Right lobe of liver (tissue), 6 donors: ENCODE data around the gene C11orf21. TPM values are rescaled to one million over a fixed set of nuclear protein-coding genes. Genes with fewer than 3 reads are reported as not detected.

Experiments
- ATAC-seq, 4 donors: fragments of 200-7000 bp; cut with Tn5 transposase; one replicate each; pipeline ENCODE4 v1.9.1; 2020; ENCODE audit warnings: mild to moderate bottlenecking in 4 of 4, moderate library complexity in 4 of 4
- DNase-seq, 3 donors: peaks; one replicate each; pipeline ENCODE4 v3.0.0-alpha.2; 2020
- H3K27ac ChIP-seq, 3 donors: fragments of 200-600 bp; one replicate each; pipeline ENCODE4 v1.8.0; 2022
- H3K27me3 ChIP-seq, 2 donors: fragments of 200-600 bp; one replicate each; pipeline ENCODE4 v1.8.0; 2022
- H3K36me3 ChIP-seq, 4 donors: fragments of 200-600 bp; sonication (generic) in 1 of 4; one replicate each; pipeline versions ENCODE4 v1.5.1 to v1.8.0; 2017 to 2022; ENCODE audit warnings: control low read depth in 1 of 4
- H3K4me1 ChIP-seq, 4 donors: fragments of 200-600 bp; sonication (generic) in 1 of 4; one replicate each; pipeline versions ENCODE4 v1.5.1 to v1.8.0; 2017 to 2022; ENCODE audit warnings: control low read depth in 1 of 4
- H3K4me3 ChIP-seq, 3 donors: fragments of 200-600 bp; one replicate each; pipeline ENCODE4 v1.8.0; 2022
- H3K9me3 ChIP-seq, 4 donors: fragments of 200-600 bp; sonication (generic) in 1 of 4; one replicate each; pipeline versions ENCODE4 v1.5.1 to v1.8.0; 2017 to 2022; ENCODE audit warnings: control low read depth in 1 of 4
- POLR2A ChIP-seq: fragments of 450-650 bp; IDR thresholded peaks from one replicate; pipeline ENCODE4 v1.6.1; 2017; ENCODE audit warnings: antibody characterized with exemption, mild to moderate bottlenecking
- WGBS: methylation state at CpG from one replicate; pipeline ENCODE4 v1.1.6; 2018; ENCODE audit warnings: low coverage, low lambda C conversion rate; ENCODE audit not compliant: insufficient coverage; ENCODE audit errors: missing lambda C conversion rate; 5-methylcytosine and 5-hydroxymethylcytosine counted together
- intact Hi-C, 2 donors: fragments of 100-400 bp; cut with DNase I; formaldehyde crosslinking; loops; one replicate each; pipeline versions ENCODE4 v1.11.2 to v1.14.1; 2022
- total RNA-seq, 6 experiments: library from RNA; depleted of rRNA in 2 of 6; stranded (reverse); fragments of >200 nt in 2 of 6; fragmentation: NEBNext Ultra II Directional in 3 of 6; extraction: Animal tissue kit (Norgen Biotek cat#: 25700) in 3 of 6; gene quantifications; one replicate each; pipeline versions ENCODE4 v1.1.0 to v1.2.4, GENCODE V29; 2016 to 2023
- TF ChIP-seq, protein P1 (sequence below), 4 donors: fragments of 200-600 bp in 3 of 4; fragments of 450-650 bp in 1 of 4; IDR thresholded peaks; one replicate each; pipeline versions ENCODE4 v1.5.1 to v1.8.0; 2016 to 2022; ENCODE audit warnings: antibody characterized with exemption in 4 of 4, mild to moderate bottlenecking in 2 of 4
- donor health status: DM: no; HTN: yes; CAD: no.
- donor health status: DM: no; HTN: no; CAD: no.
- donor health status: DM: no; HTN: no; CAD: no.
- donor health status: DM: no; HTN: yes; CAD: no.
- donor health status: DM: no; HTN: yes; CAD: no.

Gene C11orf21
- total RNA-seq, 6 experiments from 2014 or later: 0.25 to 0.51 (median 0.39) TPM

DNA sequence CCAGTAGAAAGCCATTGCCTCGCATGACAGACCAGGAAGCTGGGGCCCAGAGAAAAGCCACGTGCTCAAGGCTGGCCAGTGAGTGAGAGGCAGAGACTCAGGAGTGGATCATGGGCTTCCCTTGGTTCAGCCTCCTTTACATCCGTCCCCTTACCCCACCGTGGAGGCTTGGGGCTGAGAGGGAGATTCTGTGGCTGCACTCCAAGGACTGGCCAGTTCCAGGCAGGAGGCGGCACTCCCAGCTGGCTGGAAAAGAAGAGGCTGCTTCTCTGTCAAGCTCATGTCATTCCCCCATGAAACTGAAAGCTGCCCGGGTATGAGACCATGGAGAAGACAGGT lies 24.7 kb downstream of the C11orf21 start:
- no peak for TF ChIP-seq POLR2A
- TF ChIP-seq, protein P1, sequence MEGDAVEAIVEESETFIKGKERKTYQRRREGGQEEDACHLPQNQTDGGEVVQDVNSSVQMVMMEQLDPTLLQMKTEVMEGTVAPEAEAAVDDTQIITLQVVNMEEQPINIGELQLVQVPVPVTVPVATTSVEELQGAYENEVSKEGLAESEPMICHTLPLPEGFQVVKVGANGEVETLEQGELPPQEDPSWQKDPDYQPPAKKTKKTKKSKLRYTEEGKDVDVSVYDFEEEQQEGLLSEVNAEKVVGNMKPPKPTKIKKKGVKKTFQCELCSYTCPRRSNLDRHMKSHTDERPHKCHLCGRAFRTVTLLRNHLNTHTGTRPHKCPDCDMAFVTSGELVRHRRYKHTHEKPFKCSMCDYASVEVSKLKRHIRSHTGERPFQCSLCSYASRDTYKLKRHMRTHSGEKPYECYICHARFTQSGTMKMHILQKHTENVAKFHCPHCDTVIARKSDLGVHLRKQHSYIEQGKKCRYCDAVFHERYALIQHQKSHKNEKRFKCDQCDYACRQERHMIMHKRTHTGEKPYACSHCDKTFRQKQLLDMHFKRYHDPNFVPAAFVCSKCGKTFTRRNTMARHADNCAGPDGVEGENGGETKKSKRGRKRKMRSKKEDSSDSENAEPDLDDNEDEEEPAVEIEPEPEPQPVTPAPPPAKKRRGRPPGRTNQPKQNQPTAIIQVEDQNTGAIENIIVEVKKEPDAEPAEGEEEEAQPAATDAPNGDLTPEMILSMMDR (IDR thresholded peaks at IDR 0.05): no peak
- 55% methylated on average over 3 of the region's 6 CpGs for WGBS

DNA sequence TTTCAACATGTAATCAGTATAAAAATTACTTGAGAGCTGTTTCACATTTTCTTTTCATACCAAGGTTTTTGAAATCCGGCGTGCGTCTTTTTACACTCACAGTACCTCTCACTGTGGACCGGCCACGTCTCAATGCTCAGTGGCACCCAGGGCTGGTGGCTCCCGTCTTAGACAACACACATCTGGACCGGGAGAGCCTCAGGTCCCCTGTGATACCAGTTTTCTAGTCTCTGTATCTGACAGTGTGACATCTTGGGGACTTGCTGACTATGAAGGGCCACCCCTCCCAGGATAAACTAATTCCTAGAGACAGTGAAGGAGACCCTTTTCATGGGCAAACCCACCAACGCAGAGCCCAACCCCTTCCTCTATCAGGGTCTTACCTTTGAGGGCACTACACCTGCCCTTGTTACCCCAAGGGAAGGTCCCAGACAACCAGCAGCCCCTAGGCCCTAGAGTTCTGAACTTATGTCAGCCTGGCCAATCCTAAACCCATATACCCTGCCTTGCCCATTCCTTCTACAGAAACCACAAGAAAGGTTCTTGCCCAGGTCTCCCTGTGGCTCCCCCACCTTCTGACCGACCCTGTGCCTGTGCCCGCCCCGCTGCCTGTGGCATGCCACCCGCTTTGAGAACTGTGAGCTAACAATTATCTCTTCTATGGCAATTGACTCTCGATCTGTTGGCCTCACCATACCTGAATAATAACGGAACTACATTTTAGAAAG lies 25.3 kb downstream of the C11orf21 start:
- Histone ChIP-seq H3K4me3 (no peak overlapping the region), H3K36me3 (no peaks in the 10 kb centered on the region), H3K27me3 (no peaks in the 10 kb centered on the region), H3K4me1 (no peaks in the 10 kb centered on the region), H3K9me3 (no peaks in the 10 kb centered on the region), H3K27ac (no peak overlapping the region)
- intact Hi-C loops: no loop called here
- no peak for DNase-seq
- WGBS: 66% methylated on average over 10 of the region's 14 CpGs
- TF ChIP-seq POLR2A: no peak
- TF ChIP-seq, protein P1 (IDR thresholded peaks at IDR 0.05): no peak
- no peak for ATAC-seq

More for the DNA sequence above, 24.7 kb downstream of the C11orf21 start:
- ATAC-seq (peak in 1 of 4 donors; percentile 15), DNase-seq (no peak)
- intact Hi-C loops: no loop called here
- Histone ChIP-seq H3K4me3 (no peak overlapping the region), H3K27ac (no peak overlapping the region), H3K27me3 (no peaks in the 10 kb centered on the region), H3K36me3 (no peaks in the 10 kb centered on the region), H3K4me1 (no peaks in the 10 kb centered on the region), H3K9me3 (no peaks in the 10 kb centered on the region)

DNA sequence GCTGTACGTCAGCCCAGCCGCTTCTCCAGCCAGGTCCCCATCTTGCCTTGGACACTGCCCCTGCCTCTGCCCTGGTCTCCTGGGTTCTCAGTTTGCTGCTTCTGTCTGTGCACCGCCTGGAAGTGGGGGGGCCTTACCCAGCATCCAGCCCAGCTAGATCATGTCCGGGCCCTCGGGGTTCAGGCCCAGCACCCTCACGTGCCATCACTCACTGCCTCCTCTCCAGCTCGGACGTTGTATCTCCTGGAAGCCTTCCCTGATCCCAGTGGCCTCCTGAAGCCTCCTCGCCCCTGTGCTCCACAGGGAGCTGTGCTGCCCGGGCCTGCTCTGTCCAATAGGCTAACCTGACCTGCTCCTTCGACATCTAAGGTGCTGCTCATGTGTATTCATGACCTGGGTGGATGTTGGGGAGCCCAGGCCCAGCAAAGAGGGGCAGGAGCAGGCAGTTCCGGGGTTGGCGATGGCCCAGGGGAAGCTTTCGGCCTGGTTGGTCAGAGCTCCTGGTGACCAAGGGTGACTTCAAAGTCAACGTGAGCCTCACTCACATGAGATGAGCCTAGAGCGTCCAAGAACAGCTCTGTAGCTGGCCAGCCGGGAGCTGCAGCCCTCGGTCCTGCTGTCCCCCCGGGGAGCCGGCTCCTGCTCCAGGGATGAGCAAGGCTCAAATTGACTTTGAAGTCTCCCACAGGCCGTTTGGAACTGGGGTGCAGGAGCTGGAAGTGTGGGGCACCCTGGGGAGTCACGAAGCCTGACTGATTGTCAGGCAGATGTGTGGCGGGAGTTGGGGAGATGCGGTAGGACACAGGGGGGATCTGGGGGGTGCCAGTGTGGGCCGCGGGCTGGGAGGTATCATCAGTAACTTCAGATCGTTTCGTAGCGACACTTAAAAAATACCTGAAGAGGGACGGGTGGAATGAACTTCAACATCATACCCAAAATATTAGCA lies 26.1 kb downstream of the C11orf21 start:
- TF ChIP-seq, protein P1 (IDR thresholded peaks at IDR 0.05): no peak
- TF ChIP-seq POLR2A: no peak
- Histone ChIP-seq H3K4me1 (no peaks in the 10 kb centered on the region), H3K36me3 (no peaks in the 10 kb centered on the region), H3K4me3 (no peak overlapping the region), H3K9me3 (no peaks in the 10 kb centered on the region), H3K27me3 (peaks cover 0 to 8% of the 10 kb centered on the region in 2 donors), H3K27ac (no peak overlapping the region)
- intact Hi-C loops: no loop called here
- ATAC-seq (no peak), DNase-seq (no peak)
- WGBS: 83% methylated on average over 17 of the region's 30 CpGs

DNA sequence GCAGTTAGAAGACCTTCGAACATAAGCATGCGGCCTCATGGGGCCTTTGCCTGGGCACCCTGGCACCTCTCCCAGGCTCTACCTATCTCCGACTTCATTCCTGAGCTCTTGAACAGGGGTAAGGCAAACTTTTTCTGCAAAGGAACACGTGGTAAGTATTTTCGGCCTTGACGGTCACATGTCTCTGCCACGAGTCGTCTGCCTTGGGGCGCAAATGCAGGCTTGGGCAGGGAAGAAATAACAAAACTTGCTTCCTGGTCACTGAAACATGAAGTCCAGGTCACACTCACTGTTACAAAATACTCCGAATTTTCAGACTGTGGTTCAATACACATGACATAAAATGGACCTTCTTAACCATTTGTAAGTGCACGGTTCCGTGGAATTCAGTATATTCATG lies 27.9 kb downstream of the C11orf21 start:
- no peak overlapping the region for H3K4me3 ChIP-seq
- peaks cover 0 to 17% of the 10 kb centered on the region in 2 donors for H3K27me3 ChIP-seq
- WGBS: 81% methylated on average over 12 of the region's 12 CpGs
- TF ChIP-seq, protein P1 (IDR thresholded peaks at IDR 0.05): no peak
- TF ChIP-seq POLR2A: no peak
- no peaks in the 10 kb centered on the region for H3K36me3 ChIP-seq
- no peak for DNase-seq
- H3K9me3 ChIP-seq: no peaks in the 10 kb centered on the region
- peaks cover 0 to 10% (median 0%) of the 10 kb centered on the region in 4 donors for H3K4me1 ChIP-seq
- no peak for ATAC-seq
- intact Hi-C loops: no loop called here
- no peak overlapping the region for H3K27ac ChIP-seq
